Cardiac fibroblast (primary cell): ENCODE data around the gene ACLY.
"Not testable (repeated sequence)": the region's sequence is repeated elsewhere in the genome, so short reads cannot be mapped to it uniquely, and the experiment has no call there.

ENCODE experiments used
- DNase-seq, 2 donors: peaks; one replicate each; pipeline versions ENCODE4 v3.0.0 to v3.0.0-alpha.2; 2010; ENCODE audit warnings: low read depth in 2 of 2
- H3K4me3 ChIP-seq, 2 donors: replicated peaks in 1 of 2; 1 replicate in 1 of 2; 2 replicates in 1 of 2; pipeline ENCODE4 v1.5.1; 2011; ENCODE audit warnings: low read depth in 2 of 2, low read length in 2 of 2, mild to moderate bottlenecking in 2 of 2, moderate library complexity in 1 of 2
- CTCF ChIP-seq: IDR thresholded peaks from one replicate; pipeline ENCODE4 v1.5.1; 2011; ENCODE audit warnings: low read depth, mild to moderate bottlenecking, low read length, inconsistent platforms

ACLY gene

GRCh38 chr17:41848788-41849187 lies 70.0 kb downstream of the ACLY start:
- DNase-seq: peak in 1 of 2 donors; percentile 51
- H3K4me3 ChIP-seq: no peak overlapping the region
- TF ChIP-seq CTCF: no peak

GRCh38 chr17:41844971-41845370 lies 73.8 kb downstream of the ACLY start:
- TF ChIP-seq CTCF: no peak
- no peak for DNase-seq
- no peak overlapping the region for H3K4me3 ChIP-seq

GRCh38 chr17:41840781-41841180 lies 78.0 kb downstream of the ACLY start:
- DNase-seq, H3K4me3 ChIP-seq: not testable (repeated sequence)

GRCh38 chr17:41839448-41839847 lies 79.3 kb downstream of the ACLY start:
- not testable (repeated sequence) for H3K4me3 ChIP-seq, DNase-seq

- H3K4me3 ChIP-seq: no peak within 1 kb of the TSS
- TF ChIP-seq CTCF: no peak
- no peak for DNase-seq
Observed at GRCh38 chr17:41837761-41838538, 80.8 kb downstream of the ACLY start, which contains the start of gene KLHL10. Gene KLHL10 (plus strand): TSS chr17:41837825. CDS start chr17:41837933, 108 bp downstream.

GRCh38 chr17:41836550-41837196 lies 82.1 kb downstream of the ACLY start:
- no peak for DNase-seq
- peak overlapping the region; percentile 77 to 79 for H3K4me3 ChIP-seq
- no peak for TF ChIP-seq CTCF

GRCh38 chr17:41835800-41836549 lies 82.8 kb downstream of the ACLY start, which contains the start of gene NT5C3B:
Gene NT5C3B (minus strand): TSS chr17:41836232. CDS start chr17:41836193, 39 bp downstream.
- no peak for TF ChIP-seq CTCF
- H3K4me3 ChIP-seq: peak within 1 kb of the TSS; percentile 77 to 79
- peak in 1 of 2 donors; percentile 46 for DNase-seq
